NCI-H187 (cell line): ENCODE results near the gene SPTBN1.
"Not testable (repeated sequence)": the region's sequence is repeated elsewhere in the genome, so short reads cannot be mapped to it uniquely, and the experiment has no call there.

Source experiments
- DNase-seq, 2 experiments: peaks; one replicate each; lab custom pipeline; 2025; lab: John Stamatoyannopoulos, UW

SPTBN1 gene

GRCh38 chr2:54502731-54503130, 46.6 kb downstream of the SPTBN1 start:
- no peak for DNase-seq

GRCh38 chr2:54503192-54503591, 47.1 kb downstream of the SPTBN1 start:
- no peak for DNase-seq

GRCh38 chr2:54503828-54504227, 47.7 kb downstream of the SPTBN1 start:
- DNase-seq = no peak

GRCh38 chr2:54504866-54505265, 48.7 kb downstream of the SPTBN1 start:
- no peak for DNase-seq

GRCh38 chr2:54508541-54508940, 52.4 kb downstream of the SPTBN1 start:
- DNase-seq = no peak

- DNase-seq = not testable (repeated sequence)
Observed at GRCh38 chr2:54509043-54509442, 52.9 kb downstream of the SPTBN1 start.

- DNase-seq = no peak
Observed at GRCh38 chr2:54510916-54511315, 54.8 kb downstream of the SPTBN1 start.

GRCh38 chr2:54512183-54512582, 56.1 kb downstream of the SPTBN1 start:
- DNase-seq = no peak

- DNase-seq = no peak
Observed at GRCh38 chr2:54512663-54513362, 56.7 kb downstream of the SPTBN1 start.

- no peak for DNase-seq
Observed at GRCh38 chr2:54513363-54513715, 57.2 kb downstream of the SPTBN1 start.

- DNase-seq = no peak
Observed at GRCh38 chr2:54514822-54515569, 58.9 kb downstream of the SPTBN1 start.

- no peak for DNase-seq
Observed at GRCh38 chr2:54516842-54517241, 60.7 kb downstream of the SPTBN1 start.

GRCh38 chr2:54518016-54518415, 61.9 kb downstream of the SPTBN1 start:
- not testable (repeated sequence) for DNase-seq

- DNase-seq = no peak
Observed at GRCh38 chr2:54518430-54518829, 62.3 kb downstream of the SPTBN1 start.

- DNase-seq = no peak
Observed at GRCh38 chr2:54519841-54520459, 63.8 kb downstream of the SPTBN1 start.

- no peak for DNase-seq
Observed at GRCh38 chr2:54520687-54521086, 64.6 kb downstream of the SPTBN1 start.

GRCh38 chr2:54522624-54523281, 66.6 kb downstream of the SPTBN1 start:
- peak; percentile 22 to 72 for DNase-seq

- no peak for DNase-seq
Observed at GRCh38 chr2:54523324-54523959, 67.3 kb downstream of the SPTBN1 start.

- DNase-seq = peak; percentile 16 to 19
Observed at GRCh38 chr2:54524226-54524991, 68.3 kb downstream of the SPTBN1 start.

- DNase-seq = no peak
Observed at GRCh38 chr2:54525321-54525720, 69.2 kb downstream of the SPTBN1 start.

- no peak for DNase-seq
Observed at GRCh38 chr2:54526226-54526879, 70.2 kb downstream of the SPTBN1 start.
